ENCODE measurements around the gene IQCH. TPM values are rescaled to one million over a fixed set of nuclear protein-coding genes. Genes with fewer than 3 reads are reported as not detected.
A peak's percentile ranks its signal among the peaks of the same experiment; 100 is the strongest.

The IQCH gene
- total and polyA plus RNA-seq, 12 donors, result 0.29 to 2.6 (median 1.2) TPM

- Histone ChIP-seq H3K4me1 (peaks cover 0 to 40% (median 29%) of the 10 kb centered on the region in 9 donors), H3K27me3 (no peaks in the 10 kb centered on the region), H3K9me3 (no peaks in the 10 kb centered on the region), H3K36me3 (peaks cover 0 to 19% (median 0%) of the 10 kb centered on the region in 9 donors), H3K27ac (peak overlapping the region; percentile 92 to 99 (median 97)), H3K4me3 (peak overlapping the region; percentile 55 to 82 (median 76))
- DNase-seq (peak in 1 of 2 donors; percentile 17), ATAC-seq (peak; percentile 25 to 67 (median 54))
- 1% methylated on average over 23 of the region's 23 CpGs for WGBS, 2 donors
- intact Hi-C loops (cut with DNase I), result loop anchor here in 5 of 10 donors (1.0 to 10.0 kb wide), 5 partner anchors 20 to 315 kb away; partner anchors contain the start of gene MAP2K5 (in 5 of the 5)
- TF ChIP-seq CTCF (IDR thresholded peaks at IDR 0.05), result no peak
Measured at GRCh38 chr15:67521783-67522568, 267.4 kb downstream of the IQCH start.

GRCh38 chr15:67523330-67523729, 268.7 kb downstream of the IQCH start:
- no peaks in the 10 kb centered on the region for H3K9me3 ChIP-seq
- H3K4me3 ChIP-seq, result peak overlapping the region in 7 of 10 donors; percentile 73 to 82 (median 77)
- H3K27ac ChIP-seq, result peak overlapping the region in 5 of 10 donors; percentile 24 to 97 (median 95)
- no peaks in the 10 kb centered on the region for H3K27me3 ChIP-seq
- H3K4me1 ChIP-seq, result peaks cover 0 to 40% (median 29%) of the 10 kb centered on the region in 9 donors
- ATAC-seq (no peak), DNase-seq (no peak)
- intact Hi-C loops (cut with DNase I), result loop anchor here in 5 of 10 donors (2.0 to 10.0 kb wide), 4 partner anchors 19 to 314 kb away; partner anchors contain the start of gene MAP2K5 (in 2 of the 5)
- peaks cover 0 to 24% (median 0%) of the 10 kb centered on the region in 9 donors for H3K36me3 ChIP-seq
- 85 to 93% methylated on average over 1 of the region's 1 CpG for WGBS, 2 donors
- TF ChIP-seq CTCF (IDR thresholded peaks at IDR 0.05), result no peak

- ATAC-seq, result no peak
- no peak overlapping the region for H3K27ac ChIP-seq
Measured at GRCh38 chr15:67524235-67524634, 269.6 kb downstream of the IQCH start.

More at GRCh38 chr15:67524235-67524634, 269.6 kb downstream of the IQCH start:
- DNase-seq, result no peak
- Histone ChIP-seq H3K27me3 (no peaks in the 10 kb centered on the region), H3K4me1 (peaks cover 0 to 40% (median 33%) of the 10 kb centered on the region in 9 donors), H3K4me3 (no peak overlapping the region), H3K9me3 (no peaks in the 10 kb centered on the region), H3K36me3 (peaks cover 0 to 32% (median 0%) of the 10 kb centered on the region in 9 donors)
- intact Hi-C loops (cut with DNase I), result loop anchor here in 4 of 10 donors (5.0 to 10.0 kb wide), 3 partner anchors 308 to 313 kb away; no protein-coding TSS in a partner anchor
- TF ChIP-seq CTCF (IDR thresholded peaks at IDR 0.05), result no peak
